ENCODE measurements around the gene LMAN2. TPM values are rescaled to one million over a fixed set of nuclear protein-coding genes. Genes with fewer than 3 reads are reported as not detected.

The LMAN2 gene
- total RNA-seq, 1 experiment from 2014 or later = 128 TPM

DNA sequence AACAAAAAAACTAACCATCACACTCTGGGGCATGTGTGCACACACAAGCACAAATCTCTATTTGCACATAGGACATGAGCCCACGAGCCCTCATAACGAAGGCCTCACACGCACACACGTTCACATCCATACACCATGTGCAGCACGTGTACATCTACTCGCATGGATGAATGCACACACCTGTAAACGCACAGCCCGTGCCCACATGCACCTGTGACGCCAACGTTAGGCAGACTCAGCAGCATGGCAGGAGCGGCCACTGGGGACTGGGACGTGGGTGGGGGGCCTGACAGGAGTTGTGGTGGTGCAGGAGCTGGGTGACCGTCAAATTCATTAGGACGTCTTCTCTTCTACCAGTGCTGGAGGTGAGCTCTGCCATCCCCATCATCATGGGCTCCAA lies 35.9 kb upstream of the LMAN2 start:
- H3K9ac ChIP-seq (ENCODE audit: low read length) = no peak overlapping the region
- intact Hi-C loops (cut with micrococcal nuclease) = loop anchor here (5.0 kb wide), 1 partner anchor 70 kb away; no protein-coding TSS in a partner anchor
- no peaks in the 10 kb centered on the region for H3K79me2 ChIP-seq (ENCODE audit: insufficient read depth, low read length)
- ChIA-PET POLR2A (no interaction called here), RAD21 (ENCODE audit: low non-redundant PET in 1 of 2, low total read pairs in 2 of 2, uncharacterized antibody in 2 of 2, unreplicated experiment in 2 of 2) (no interaction called here), CTCF (interaction anchor here (1.4 kb wide), 1 partner anchor 15 kb away, joined by 3 read pairs; no protein-coding TSS in a partner anchor)
- H3K27me3 ChIP-seq (ENCODE audit: insufficient read depth, low read length) = no peaks in the 10 kb centered on the region
- H2AFZ ChIP-seq (ENCODE audit: low read depth, low read length, poor library complexity, severe bottlenecking) = no peak overlapping the region
- H3K4me2 ChIP-seq (ENCODE audit: low read length) = no peak overlapping the region
- H3K9me3 ChIP-seq (ENCODE audit: control insufficient read depth in 1 of 2, insufficient read depth in 1 of 2, low read depth in 1 of 2, low read length in 2 of 2) = no peaks in the 10 kb centered on the region
- H3K36me3 ChIP-seq (ENCODE audit: control insufficient read depth in 1 of 2, insufficient read depth in 2 of 2, low read length in 2 of 2) = no peaks in the 10 kb centered on the region
- ATAC-seq = no peak
- TF ChIP-seq YY1 (IDR thresholded peaks at IDR 0.05; ENCODE audit: extremely low read depth, insufficient replicate concordance, low read depth, low read length) (no peak), CTCF (IDR thresholded peaks at IDR 0.05 in 2 of 3, conservative IDR thresholded peaks at IDR 0.05 in 1 of 3; ENCODE audit: borderline replicate concordance in 1 of 3, insufficient read depth in 1 of 3, low read depth in 2 of 3, low read length in 2 of 3) (no peak), ZBTB33 (IDR thresholded peaks at IDR 0.05; ENCODE audit: extremely low read depth, insufficient replicate concordance, low read length) (no peak), POLR2AphosphoS5 (IDR thresholded peaks at IDR 0.05; ENCODE audit: low read depth, low read length) (no peak), RAD21 (IDR thresholded peaks at IDR 0.05; ENCODE audit: low read depth) (no peak), CBX3 (IDR thresholded peaks at IDR 0.05; ENCODE audit: low read depth) (no peak), POLR2A (IDR thresholded peaks at IDR 0.05; ENCODE audit: borderline replicate concordance, extremely low read depth, insufficient read depth, insufficient read length) (no peak), EZH2phosphoT487 (IDR thresholded peaks at IDR 0.05; ENCODE audit: borderline replicate concordance) (no peak), ZFX (IDR thresholded peaks at IDR 0.05) (no peak)
- TF ChIP-seq, protein P1, sequence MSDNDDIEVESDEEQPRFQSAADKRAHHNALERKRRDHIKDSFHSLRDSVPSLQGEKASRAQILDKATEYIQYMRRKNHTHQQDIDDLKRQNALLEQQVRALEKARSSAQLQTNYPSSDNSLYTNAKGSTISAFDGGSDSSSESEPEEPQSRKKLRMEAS (IDR thresholded peaks at IDR 0.05) = no peak
- no peaks in the 10 kb centered on the region for H3K9me2 ChIP-seq (ENCODE audit: insufficient read depth)
- no peak overlapping the region for H3K4me3 ChIP-seq (replicated peaks in 1 of 2; ENCODE audit: low read depth in 1 of 2, low read length in 2 of 2)
- DNase-seq (ENCODE audit: low read depth, low spot score) = no peak
- peaks cover 25 to 49% of the 10 kb centered on the region in 2 experiments for H3K4me1 ChIP-seq (ENCODE audit: control insufficient read depth in 1 of 2, insufficient read depth in 2 of 2, low read length in 2 of 2)
- H3K27ac ChIP-seq (ENCODE audit: low read depth, low read length) = no peak overlapping the region
- BruUV-seq (replicated peaks) = no TSS peak
- H4K20me1 ChIP-seq (ENCODE audit: insufficient read depth) = no peaks in the 10 kb centered on the region
